NCI-H1930 (cell line): Measurements from ENCODE around the gene GLT8D1.
"Not testable (repeated sequence)": the region's sequence is repeated elsewhere in the genome, so short reads cannot be mapped to it uniquely, and the experiment has no call there.

Source experiments
- DNase-seq, 2 experiments: peaks; one replicate each; lab custom pipeline; 2025; lab: John Stamatoyannopoulos, UW

The GLT8D1 gene, protein sequence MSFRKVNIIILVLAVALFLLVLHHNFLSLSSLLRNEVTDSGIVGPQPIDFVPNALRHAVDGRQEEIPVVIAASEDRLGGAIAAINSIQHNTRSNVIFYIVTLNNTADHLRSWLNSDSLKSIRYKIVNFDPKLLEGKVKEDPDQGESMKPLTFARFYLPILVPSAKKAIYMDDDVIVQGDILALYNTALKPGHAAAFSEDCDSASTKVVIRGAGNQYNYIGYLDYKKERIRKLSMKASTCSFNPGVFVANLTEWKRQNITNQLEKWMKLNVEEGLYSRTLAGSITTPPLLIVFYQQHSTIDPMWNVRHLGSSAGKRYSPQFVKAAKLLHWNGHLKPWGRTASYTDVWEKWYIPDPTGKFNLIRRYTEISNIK

DNA sequence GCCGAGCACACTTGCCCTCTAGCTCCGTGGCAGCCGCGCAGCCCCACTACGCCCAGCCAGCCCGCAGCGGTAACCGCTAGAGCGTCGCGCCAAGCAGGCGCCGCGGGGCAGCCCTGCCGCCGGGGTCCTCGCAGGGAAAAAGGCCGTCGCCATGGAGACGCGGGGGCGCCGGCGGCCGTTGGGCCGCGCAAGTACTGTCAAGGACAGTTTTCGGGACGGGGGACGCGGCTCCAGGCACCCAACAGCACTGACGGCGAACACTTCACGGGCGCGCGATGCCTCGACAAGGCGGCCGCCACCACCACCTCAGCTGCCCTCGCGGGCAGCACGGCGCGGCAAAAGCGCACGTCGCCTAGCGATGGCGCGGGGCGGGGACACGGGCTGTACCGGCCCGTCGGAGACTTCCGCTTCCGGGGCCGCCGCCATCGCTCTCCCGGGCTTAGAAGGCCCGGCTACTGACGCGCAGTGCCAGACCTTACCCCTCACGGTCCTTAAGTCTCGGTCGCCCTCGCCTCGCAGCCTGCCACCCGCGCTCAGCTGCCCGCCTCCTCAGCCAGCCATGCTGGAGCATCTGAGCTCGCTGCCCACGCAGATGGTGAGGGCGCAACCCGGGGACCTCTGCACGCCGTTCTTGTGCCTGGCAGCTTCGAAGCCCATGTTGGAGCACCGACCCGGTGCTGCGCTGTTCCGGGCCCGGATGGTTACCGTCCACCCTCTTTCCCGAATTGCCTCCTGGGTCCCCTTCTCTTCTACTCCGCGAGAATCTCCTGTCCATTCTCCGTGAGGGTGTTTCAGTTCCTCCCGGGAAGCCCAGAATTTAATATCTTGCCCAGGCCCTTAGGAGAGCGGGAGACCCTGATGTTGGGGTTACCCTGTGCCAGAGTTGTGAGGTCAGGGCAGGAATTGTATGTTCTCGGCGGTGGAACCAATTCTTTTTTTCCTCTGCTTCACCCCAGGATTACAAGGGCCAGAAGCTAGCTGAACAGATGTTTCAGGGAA, at the start of gene GLT8D1, which contains the start of gene SPCS1:
Gene GLT8D1, minus strand, starts transcription at position 104 of the 999 bp plus-strand sequence. CDS start 5,331 bp downstream, outside the sequence.
Gene SPCS1, plus strand, starts transcription at position 419 of the 999 bp plus-strand sequence. Its CDS starts 141 bp downstream, at position 560.
- peak; percentile 52 to 71 for DNase-seq

DNA sequence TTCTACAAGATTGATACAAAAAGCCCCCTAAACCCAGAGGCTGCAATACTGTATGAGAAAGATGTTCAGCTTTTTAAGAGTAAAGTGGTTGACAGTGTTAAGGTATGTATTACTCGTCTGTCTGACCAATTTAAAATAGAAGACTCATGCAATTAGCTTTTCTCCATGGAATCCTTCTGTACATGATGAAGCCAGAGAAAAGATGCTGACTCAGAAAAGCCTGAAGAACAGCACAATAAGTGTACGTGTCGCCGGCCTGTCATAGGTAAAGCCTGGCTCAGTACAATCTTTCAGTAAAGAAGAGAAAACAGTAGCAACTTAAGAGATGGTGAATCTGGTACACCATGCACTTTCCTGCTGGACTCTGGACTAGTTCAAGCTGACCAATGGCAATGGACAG, 48.8 kb upstream of the GLT8D1 start:
- no peak for DNase-seq

DNA sequence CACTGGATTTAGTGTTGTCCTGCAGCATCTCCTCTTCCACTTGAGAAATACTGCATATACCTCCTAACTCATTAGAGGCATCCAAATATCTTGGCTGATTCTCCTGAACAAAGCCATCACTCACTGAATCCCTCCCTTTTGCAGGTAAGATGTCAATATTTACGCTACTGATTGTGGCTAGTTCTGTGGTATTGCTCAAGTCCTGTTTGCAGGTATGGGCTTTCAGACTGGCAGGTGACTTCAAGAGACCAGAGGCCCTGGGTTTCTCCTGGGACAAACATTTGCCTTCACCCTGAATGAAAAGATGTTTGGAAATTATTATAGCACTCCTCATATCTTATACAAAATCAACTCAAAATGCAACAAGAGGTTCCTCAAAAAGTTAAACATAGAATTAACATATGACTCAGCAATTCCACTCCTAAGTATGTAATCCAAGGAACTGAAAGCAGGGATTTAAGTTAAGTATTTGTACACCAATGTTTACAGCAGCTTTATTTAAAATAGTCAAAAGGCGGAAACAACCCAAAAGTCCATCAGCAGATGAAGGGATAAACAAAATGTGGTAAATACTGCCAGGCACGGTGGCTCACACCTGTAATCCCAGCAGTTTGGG, 46.6 kb upstream of the GLT8D1 start:
- no peak for DNase-seq

DNA sequence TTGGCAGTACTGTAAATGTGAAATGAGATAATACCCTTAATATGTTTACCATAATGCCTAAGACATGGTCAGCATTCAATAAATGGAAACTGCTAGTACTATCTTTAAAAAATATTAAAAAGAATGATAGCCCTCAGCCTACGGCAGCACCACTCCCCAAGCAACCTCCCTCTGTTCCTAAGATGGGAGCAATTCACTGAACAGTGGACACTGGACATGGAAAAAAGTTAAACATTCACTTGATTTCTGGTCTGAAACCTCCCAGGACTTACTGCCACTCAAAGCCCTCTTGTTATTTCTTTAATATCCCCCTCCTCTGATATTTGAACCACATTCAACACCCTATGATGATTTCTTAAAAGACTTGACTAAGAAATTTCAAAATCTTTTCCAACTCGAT, 38.1 kb upstream of the GLT8D1 start:
- DNase-seq, result no peak

DNA sequence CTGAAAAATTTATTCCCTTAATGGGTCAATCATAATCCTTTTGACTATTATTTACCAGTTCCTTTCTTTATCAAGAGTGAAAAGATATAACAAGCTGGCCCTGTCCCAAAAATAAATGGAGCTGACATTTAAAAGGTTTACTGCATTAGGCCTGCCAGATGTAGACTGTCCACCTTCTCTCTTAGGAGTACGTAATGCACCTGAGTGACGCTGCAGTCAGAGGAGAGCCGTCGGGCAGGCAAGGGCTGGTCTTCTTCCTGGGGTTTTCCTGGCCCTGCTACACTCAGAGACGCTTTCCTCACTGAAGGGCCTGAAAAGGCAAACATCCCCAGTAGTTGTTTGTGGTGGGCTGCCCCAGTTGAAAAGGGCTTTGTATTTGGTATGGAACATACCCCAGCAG, 37.6 kb upstream of the GLT8D1 start:
- DNase-seq, result no peak

DNA sequence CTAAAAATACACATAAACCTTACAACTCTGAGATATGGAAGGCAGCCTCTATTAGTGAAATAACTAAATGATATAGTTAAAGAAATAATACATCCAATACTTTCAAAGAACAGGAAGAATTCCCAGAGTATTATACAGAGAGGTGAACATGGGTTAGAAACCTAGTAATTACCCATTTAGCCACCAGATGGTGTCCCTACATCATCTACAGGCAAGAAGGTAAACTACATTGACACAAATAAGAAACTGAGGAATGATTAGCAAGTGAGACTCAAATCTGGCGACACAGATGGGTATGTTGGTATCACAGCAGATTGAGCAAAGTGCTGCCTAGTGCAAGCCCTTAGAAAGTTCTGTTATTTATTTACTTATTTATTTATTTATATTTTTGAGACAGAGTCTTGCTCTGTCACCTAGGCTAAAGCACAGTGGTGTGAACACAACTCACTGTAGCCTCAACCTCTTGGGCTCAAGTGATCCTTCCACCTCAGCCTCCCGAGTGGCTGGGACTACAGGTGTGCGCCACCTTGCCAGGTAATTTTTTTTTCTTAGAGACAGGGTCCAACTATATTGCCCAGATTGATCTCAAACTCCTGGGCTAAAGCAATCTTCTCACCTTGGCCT, 36.9 kb upstream of the GLT8D1 start:
- no peak for DNase-seq

DNA sequence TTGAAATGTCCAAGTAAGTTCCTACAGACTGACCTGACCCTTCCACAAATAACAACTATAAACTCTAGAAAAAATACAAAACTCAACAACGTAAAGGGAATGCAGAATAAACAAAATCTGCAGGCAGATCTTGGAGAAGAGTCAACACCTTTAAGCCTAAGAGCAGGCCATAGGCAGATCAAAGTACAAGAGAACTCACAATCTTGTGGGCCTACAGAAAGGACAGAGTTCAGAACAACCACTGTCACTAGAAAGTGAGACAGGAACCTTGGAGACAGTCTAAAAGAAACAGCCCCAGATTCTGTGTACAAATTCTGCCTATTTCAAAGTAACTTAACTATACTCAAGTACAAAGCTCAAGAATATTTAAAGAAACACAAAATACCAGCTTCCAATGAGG, 34.1 kb upstream of the GLT8D1 start:
- DNase-seq, result no peak

DNA sequence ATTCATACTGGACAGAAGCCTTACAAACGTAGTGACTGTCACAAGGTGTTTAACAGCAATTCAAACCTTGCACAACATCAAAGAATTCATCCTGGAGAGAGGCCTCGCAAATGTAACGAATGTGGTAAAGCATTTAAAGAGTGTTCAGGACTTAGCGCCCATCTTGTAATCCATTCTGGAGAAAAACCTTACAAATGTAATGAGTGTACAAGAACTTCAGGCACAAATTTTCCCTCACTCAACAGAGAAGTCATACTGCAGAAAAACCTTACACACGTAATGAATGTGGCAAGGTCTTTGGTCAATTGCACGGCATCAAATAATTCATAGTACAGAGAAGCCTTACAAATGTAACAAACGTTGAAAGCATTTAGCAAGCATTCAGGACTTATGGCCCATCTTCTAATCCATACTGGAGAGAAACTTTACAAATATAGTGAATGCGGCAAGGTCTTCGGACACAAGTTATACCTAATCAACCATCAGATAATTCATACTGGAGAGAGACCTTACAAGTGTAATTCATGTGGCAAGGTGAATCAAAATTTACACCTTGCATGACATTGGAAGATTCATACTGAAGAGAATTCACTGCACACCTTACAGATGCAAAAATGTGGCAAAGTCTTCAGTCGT, 27.8 kb upstream of the GLT8D1 start:
- DNase-seq, result no peak

DNA sequence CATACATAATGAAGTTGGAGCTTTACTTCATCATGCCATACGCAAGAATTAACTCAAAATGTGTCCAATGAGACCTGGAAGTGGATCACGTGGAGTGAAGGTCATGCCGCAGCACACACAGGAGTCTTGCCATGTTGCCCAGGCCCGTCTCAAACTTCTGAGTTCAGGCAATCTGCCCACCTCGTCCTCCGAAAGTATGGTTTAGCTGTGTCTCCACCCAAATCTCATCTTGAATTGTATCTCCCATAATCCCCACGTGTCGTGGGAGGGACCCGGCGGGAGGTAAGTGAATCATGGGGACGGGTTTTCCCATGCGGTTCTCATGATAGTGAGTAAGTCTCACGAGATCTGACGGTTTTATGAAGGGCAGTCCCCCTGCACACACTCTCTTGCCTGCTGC, 26.0 kb upstream of the GLT8D1 start:
- no peak for DNase-seq

DNA sequence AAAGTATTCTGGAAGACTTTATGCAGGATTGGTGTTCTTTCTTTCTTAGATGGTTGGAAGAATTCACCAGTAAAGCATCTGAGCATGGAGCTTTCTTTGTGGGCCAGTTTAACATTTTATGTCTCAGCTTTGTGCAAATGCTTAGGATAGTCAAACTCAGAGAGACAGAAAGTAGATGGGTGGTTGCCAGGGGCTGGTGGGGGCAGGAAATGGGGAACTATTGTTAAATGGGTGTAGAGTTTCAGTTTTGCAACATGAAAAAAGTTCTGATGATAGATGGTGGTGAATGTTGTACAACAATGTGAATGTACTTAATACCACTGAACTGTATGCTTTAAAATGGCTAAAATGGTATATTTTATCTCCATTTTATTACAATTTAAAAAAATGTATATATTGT, 25.1 kb upstream of the GLT8D1 start:
- DNase-seq, result no peak

DNA sequence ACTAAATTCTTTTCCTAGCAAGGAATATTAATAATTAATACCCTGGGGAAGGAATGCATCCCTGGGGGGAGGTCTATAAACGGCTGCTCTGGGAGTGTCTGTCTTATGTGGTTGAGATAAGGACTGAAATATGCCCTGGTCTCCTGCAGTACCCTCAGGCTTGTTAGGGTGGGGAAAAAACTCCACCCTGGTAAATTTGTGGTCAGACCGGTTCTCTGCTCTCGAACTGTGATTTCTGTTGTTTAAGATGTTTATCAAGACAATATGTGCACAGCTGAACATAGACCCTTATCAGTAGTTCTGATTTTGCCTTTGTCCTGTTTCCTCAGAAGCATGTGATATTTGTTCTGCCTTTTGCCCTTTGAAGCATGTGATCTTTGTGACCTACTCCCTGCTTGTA, 23.2 kb upstream of the GLT8D1 start:
- DNase-seq, result not testable (repeated sequence)

DNA sequence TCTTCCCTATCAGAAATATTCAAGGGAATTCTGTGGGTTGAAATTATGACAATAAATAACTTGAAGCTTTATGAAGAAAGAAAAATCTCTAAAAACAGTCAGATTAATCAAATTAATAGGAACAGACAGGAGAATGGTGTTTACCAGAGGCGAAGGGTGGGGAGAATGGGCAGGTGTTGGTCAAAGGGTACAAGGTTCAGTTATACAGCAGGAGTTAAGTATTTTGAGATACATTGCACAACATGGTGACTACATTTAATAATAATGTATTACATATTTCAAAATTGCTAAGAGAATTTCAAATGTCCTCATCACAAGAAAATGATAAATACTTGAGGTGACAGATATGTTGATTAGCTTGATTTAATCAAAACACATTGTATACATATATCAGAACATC, 18.9 kb upstream of the GLT8D1 start:
- DNase-seq, result no peak

DNA sequence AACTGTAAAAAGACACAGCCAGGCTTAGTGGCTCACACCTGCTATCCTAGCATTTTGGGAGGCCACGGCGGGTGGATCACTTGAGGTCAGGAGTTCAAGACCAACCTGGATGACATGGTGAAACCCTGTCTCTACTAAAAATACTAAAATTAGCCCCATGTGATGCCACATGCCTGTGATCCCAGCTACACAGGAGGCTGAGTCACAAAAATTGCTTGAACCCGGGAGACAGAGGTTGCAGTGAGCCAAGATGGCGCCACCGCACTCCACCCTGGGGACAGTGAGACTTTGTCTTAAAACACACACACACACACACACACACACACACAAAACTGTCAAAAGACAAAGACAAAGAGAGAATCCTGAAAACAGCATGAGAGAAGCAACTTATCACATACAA, 18.3 kb upstream of the GLT8D1 start:
- no peak for DNase-seq

DNA sequence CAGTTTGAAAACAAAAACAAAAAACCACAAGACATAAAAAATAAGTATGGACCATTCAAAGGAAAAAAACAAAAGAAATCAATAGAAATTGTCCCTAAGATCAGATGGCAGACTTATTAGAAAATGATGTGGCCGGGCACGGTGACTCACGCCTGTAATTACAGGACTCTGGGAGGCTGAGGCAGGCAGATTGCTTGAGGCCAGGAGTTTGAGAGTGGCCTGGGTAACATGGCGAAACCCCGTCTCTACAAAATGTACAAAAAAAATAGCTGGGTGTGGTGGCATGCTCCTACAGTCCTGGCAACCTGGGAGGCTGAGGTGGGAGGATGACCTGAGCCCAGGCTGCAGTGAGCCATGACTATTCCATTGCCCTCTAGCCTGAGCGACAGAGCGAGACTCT, 16.9 kb upstream of the GLT8D1 start:
- DNase-seq, result no peak

DNA sequence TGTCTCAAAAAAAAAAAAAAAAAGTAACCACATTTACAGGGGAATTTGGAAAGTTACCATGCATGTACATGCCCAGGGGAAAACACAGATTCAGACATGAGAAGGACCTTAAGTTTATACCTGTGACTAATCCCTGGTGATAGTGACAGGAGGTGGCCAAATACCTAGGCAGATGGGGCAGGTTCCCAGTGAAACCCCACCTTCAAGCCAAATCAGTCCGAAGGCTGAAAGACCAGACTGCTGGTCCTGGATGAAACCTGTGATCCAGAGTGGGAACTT, 16.1 kb upstream of the GLT8D1 start:
- no peak for DNase-seq

DNA sequence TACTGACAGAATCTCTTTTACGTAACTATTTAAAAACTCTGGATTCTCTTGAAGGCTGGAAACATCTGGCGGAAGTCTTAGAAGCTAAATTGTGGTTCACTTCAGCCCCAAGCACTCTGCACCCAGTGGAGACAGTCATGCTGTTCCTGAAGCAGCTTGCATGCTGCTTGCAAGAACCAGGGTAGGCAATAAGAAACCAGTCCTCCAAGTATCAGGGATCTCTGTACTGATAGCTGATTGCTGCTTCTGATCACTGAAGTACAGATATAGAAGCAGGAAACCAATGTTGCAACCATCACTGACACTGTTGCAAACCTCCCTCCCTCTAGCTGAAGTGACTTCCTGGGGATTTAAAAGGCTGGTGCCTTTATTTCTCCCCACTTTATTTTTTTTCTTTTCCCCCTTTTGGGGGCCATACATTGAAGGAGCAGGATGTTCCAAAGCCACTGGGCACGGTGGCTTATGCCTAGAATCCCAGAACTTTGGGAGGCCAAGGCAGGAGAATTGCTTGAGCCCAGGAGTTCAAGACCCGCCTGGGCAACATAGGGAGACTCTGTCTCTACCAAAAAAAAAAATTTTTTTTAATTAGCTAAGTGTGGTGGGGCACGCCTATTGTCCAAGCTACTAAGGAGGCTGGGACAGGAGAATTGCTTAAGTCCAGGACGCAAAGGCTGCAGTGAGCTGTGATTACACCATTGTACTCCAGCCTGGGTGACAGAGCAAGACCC, 15.6 kb upstream of the GLT8D1 start:
- no peak for DNase-seq

DNA sequence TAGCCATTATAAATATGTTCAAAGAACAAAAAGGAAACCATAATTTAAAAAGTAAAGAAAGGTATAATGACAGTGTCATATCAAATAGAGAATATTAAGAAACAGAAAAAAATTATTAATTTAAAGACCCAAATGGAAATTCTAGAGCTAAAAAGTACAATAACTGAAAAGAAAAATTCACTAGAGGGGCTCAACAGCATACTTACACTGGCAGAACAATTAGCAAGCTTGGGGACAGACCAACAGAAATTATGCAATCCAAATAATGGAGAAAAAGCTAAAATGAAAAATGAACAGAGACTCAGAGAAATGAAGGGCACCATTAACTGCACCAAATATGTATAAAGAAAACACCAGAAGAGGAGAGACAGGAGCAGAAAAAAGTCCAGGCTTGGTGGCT, 14.0 kb upstream of the GLT8D1 start:
- DNase-seq, result no peak

DNA sequence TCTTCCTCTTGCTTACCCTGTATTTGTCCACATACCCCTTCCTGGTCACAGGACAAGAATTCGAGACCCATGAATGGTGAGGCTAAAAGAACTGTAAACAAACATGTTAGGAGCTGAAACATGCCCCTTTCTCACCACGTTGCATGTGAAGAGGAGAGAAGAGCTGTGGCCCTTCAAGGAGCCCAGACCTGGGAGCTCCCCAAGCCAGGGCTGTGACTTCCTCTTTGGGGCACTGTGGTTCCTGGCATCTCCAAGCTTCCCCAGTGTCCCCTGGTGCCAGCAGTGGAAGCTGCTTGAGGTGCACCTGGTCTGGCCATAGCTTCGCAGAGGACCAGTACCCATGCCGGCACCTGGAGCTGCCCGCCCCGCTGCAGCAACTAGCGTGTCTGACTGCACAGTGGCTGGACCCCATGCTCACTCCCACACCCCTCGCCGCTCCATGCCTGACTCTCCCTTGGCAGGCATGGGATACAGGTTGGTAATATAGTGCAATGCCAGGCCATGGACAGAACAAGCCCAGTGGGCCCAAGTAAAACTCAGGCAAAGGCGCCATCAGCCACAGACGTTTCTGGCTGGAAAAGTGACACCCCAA, 10.2 kb upstream of the GLT8D1 start:
- DNase-seq, result no peak

DNA sequence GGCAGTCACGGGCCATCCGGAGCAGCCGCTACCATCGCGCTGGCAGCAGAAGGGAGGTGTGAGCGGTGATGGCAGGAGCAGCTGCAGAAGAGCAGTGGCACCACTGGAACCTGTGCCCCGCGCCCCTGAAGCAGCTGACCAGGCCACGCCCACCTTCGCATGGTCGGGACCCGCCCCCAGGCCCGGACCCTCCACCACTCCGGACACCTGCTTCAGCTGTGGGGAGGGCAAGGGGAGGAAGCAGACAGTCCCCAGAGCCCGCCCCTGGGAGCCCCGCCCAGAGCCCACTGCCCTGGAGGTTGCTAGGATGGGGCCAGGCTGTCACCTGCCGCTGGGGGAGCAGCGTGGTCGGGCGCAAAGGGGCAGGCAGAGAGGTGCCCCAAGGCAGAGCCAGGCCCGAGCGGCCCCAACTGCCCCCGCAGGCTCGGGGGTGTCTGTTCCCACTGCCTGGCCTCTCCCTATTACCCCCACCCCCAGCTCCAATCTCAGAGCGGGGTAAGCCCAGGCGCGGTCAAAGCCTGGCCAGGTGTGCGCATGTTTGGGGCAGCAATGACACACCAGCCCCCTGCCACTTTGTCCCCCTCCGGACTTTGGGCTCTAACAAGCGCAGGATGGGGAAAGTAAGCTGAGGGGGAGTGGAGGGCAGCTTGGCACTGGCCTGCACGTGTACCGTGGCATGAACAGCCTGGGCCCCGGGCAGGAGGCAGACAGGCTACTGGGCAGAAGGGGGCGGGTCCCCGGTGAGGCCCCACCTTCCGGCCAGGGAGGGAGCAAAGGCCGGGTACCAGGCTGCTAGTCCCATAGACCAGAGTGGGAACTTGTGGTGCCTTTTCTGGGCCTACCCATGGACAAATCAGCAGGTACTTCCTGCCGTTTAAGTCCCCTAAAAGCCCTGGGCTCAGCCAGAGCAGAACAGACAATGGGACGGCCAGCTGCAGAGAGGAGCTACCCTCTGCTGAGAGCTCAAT, 9.0 kb upstream of the GLT8D1 start:
- no peak for DNase-seq
